Large intestine (tissue), 3 donors: ENCODE measurements around the gene ZNF846. TPM values are rescaled to one million over a fixed set of nuclear protein-coding genes. Genes with fewer than 3 reads are reported as not detected.
A peak's percentile ranks its signal among the peaks of the same experiment; 100 is the strongest.
"Not testable (repeated sequence)": the region's sequence is repeated elsewhere in the genome, so short reads cannot be mapped to it uniquely, and the experiment has no call there.

Experiments
- DNase-seq, 2 donors: peaks; one replicate each; pipeline versions ENCODE4 v3.0.0 to v3.0.0-alpha.2; 2013
- H3K27ac ChIP-seq: one replicate; pipeline ENCODE4 v1.5.1; 2013; ENCODE audit warnings: low read length
- H3K27me3 ChIP-seq: 2 replicates; pipeline ENCODE4 v1.6.1; 2013; ENCODE audit warnings: low read length; ENCODE audit not compliant: control insufficient read depth, insufficient read depth
- H3K36me3 ChIP-seq: 2 replicates; pipeline ENCODE4 v1.6.1; 2013; ENCODE audit warnings: low read length; ENCODE audit not compliant: control insufficient read depth, insufficient read depth
- H3K4me1 ChIP-seq: one replicate; pipeline ENCODE4 v1.6.1; 2013; ENCODE audit warnings: low read length; ENCODE audit not compliant: control insufficient read depth, insufficient read depth
- H3K4me3 ChIP-seq: one replicate; pipeline ENCODE4 v1.5.1; 2013; ENCODE audit warnings: low read length
- H3K9me3 ChIP-seq: one replicate; pipeline ENCODE4 v1.6.1; 2013; ENCODE audit warnings: mild to moderate bottlenecking, low read depth, low read length, moderate library complexity; ENCODE audit not compliant: control insufficient read depth
- WGBS: methylation state at CpG from one replicate; pipeline ENCODE4 v1.1.5; 2013; ENCODE audit warnings: low lambda C conversion rate; ENCODE audit not compliant: insufficient coverage; 5-methylcytosine and 5-hydroxymethylcytosine counted together
- polyA plus RNA-seq: library from polyadenylated mRNA; unstranded; fragments of 120-200 nt; gene quantifications from one replicate; pipeline ENCODE4 v1.2.1, GENCODE V29; 2013

Gene ZNF846
- polyA plus RNA-seq, 1 donor: 17.3 TPM

GRCh38 chr19:9784163-9784496 is 15.6 kb upstream of the ZNF846 start:
- not testable (repeated sequence) for H3K9me3 ChIP-seq, H3K27me3 ChIP-seq, H3K36me3 ChIP-seq
- peak overlapping the region; percentile 4 for H3K4me3 ChIP-seq
- no CpG with 5 or more reads among the region's 6 CpGs for WGBS
- H3K27ac ChIP-seq: peak overlapping the region; percentile 83
- H3K4me1 ChIP-seq: peaks cover 22% of the 10 kb centered on the region
- DNase-seq: peak in 1 of 2 donors; percentile 41

GRCh38 chr19:9782338-9782737 is 13.8 kb upstream of the ZNF846 start:
- no peak for DNase-seq
- no CpG with 5 or more reads among the region's 2 CpGs for WGBS
- peaks cover 15% of the 10 kb centered on the region for H3K4me1 ChIP-seq
- no peaks in the 10 kb centered on the region for H3K27me3 ChIP-seq
- H3K27ac ChIP-seq: no peak overlapping the region
- H3K9me3 ChIP-seq: peaks cover 5% of the 10 kb centered on the region
- H3K4me3 ChIP-seq: no peak overlapping the region
- no peaks in the 10 kb centered on the region for H3K36me3 ChIP-seq

DNA sequence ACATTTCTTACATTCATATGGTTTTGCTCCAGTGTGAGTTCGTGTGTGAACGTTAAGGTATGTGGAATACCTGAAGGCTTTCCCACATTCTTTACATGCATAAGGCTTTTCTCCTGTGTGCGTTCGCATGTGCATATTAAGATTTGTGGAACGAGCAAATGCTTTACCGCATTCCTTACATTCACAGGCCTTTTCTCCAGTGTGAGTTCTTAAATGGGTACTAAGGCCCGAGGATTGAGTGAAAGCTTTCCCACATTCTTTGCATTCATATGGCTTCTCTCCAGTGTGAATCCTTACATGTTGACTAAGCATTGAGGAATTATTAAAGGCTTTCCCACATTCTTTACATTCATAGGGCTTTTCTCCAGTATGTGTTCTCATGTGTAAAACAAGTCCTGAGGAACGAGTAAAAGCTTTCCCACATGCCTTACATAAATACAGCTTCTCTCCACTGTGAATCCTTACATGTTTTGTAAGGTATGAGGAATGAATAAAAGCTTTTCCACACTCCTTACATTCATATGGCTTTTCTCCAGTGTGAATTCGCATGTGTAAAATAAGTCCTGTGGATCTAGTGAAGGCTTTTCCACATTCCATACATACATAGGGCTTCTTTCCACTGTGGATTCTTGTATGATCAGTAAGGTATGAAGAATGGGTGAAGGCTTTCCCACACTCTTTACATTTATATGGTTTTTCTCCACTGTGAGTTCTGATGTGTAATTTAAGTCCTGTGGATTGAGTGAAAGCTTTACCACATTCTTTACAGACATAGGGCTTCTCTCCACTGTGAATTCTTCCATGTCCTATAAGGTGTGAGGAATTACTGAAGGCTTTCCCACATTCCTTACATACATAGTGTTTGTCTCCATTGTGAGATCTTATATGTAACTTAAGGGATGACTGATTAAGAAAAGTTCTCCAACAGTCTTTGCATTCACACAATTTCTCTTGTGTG is 10.7 kb downstream of the ZNF846 start:
- H3K4me3 ChIP-seq: no peak overlapping the region
- peaks cover 31% of the 10 kb centered on the region for H3K36me3 ChIP-seq
- no peak for DNase-seq
- H3K9me3 ChIP-seq: peaks cover 38% of the 10 kb centered on the region
- no peaks in the 10 kb centered on the region for H3K27me3 ChIP-seq
- no peaks in the 10 kb centered on the region for H3K4me1 ChIP-seq
- WGBS: 94% methylated on average over 5 of the region's 9 CpGs
- no peak overlapping the region for H3K27ac ChIP-seq

DNA sequence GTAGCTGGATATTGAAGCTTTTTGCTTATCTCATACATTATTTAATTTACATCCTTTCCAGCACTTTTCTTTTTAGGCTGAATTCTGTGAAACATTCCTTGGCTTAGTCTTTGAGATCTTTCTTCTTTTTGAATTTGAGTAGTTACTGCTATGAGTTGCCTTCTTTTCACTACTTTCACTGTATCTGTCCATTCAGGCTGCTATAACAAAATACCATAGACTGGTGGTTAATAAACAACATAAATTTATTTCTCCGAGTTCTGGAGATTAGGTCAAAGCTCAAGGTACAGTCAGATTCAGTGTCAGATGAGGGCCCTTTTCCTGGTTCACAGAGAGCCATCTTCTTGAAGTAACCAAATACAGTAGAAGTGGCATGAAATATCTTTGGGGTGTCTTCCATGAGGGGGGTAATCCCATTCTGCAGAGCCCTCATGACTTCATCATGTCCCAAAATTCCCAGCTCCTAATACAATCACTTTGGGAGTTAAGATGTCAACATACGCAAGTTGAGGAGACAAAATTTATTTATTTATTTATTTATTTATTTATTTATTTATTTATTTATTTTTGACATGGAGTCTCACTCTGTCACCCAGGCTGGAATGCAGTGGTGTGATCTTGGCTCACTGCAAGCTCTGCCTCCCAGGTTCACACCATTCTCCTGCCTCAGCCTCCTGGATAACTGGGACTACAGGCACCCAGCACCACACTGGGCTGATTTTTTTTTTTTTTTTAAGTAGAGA is 15.7 kb downstream of the ZNF846 start:
- H3K9me3 ChIP-seq: peaks cover 41% of the 10 kb centered on the region
- no peak overlapping the region for H3K4me3 ChIP-seq
- WGBS: no CpG with 5 or more reads among the region's 2 CpGs
- no peak overlapping the region for H3K27ac ChIP-seq
- peaks cover 7% of the 10 kb centered on the region for H3K36me3 ChIP-seq
- DNase-seq: no peak
- no peaks in the 10 kb centered on the region for H3K4me1 ChIP-seq
- no peaks in the 10 kb centered on the region for H3K27me3 ChIP-seq

DNA sequence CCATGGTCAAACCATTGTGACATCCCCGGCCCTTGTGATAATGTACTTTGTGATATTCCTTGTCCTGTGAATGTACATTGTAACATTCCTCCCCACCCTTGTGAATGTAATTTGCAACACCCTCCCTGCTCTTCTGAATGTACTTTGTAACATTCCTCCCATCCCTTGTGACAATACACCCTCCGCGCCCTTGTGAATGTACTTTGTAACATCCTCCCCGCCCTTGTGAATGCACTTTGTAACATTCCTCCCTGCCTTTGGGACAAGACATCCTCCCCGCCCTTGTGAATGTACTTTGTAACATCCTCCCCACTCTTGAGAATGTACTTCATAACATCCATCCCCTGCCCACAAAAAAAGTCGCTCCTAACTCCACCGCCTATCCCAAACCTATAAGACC is 17.1 kb downstream of the ZNF846 start:
- H3K4me1 ChIP-seq: no peaks in the 10 kb centered on the region
- H3K36me3 ChIP-seq: peaks cover 3% of the 10 kb centered on the region
- peaks cover 30% of the 10 kb centered on the region for H3K9me3 ChIP-seq
- H3K27ac ChIP-seq: no peak overlapping the region
- H3K4me3 ChIP-seq: no peak overlapping the region
- no CpG with 5 or more reads among the region's 7 CpGs for WGBS
- DNase-seq: no peak
- H3K27me3 ChIP-seq: no peaks in the 10 kb centered on the region

GRCh38 chr19:9741476-9742171 is 26.9 kb downstream of the ZNF846 start:
- no peaks in the 10 kb centered on the region for H3K9me3 ChIP-seq
- H3K4me1 ChIP-seq: no peaks in the 10 kb centered on the region
- WGBS: 100% methylated on average over 1 of the region's 5 CpGs
- H3K4me3 ChIP-seq: no peak overlapping the region
- no peaks in the 10 kb centered on the region for H3K27me3 ChIP-seq
- no peak for DNase-seq
- H3K27ac ChIP-seq: no peak overlapping the region
- H3K36me3 ChIP-seq: no peaks in the 10 kb centered on the region

DNA sequence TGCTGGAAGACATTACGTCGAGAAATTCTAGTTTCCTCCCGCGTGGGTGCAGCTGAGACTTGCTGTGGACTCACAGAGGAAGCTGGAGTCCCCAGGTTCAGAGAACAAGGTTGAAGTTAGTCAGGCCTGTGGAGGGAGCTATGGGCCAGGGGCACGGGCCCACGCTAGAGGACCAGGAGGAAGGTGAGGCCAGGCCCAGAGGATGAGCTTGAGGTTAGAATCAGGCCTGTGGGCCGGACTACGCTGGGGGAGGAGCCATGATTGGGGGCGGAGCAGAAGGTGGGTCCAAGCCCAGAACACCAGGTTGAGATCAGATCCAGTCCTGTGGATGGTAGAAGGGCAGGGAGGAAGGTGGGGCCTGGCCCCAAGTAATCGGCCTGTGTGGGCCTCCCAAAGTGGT is 32.6 kb downstream of the ZNF846 start:
- Histone ChIP-seq H3K4me3 (no peak overlapping the region), H3K27me3 (no peaks in the 10 kb centered on the region), H3K4me1 (no peaks in the 10 kb centered on the region), H3K9me3 (peaks cover 7% of the 10 kb centered on the region), H3K27ac (no peak overlapping the region), H3K36me3 (no peaks in the 10 kb centered on the region)
- no CpG with 5 or more reads among the region's 10 CpGs for WGBS
- no peak for DNase-seq

- H3K4me1 ChIP-seq, H3K36me3 ChIP-seq, H3K9me3 ChIP-seq, H3K27ac ChIP-seq, DNase-seq, H3K27me3 ChIP-seq, H3K4me3 ChIP-seq: not testable (repeated sequence)
- WGBS: no CpG with 5 or more reads among the region's 10 CpGs
These were observed 38.5 kb downstream of the ZNF846 start for GRCh38 chr19:9730056-9730455.

GRCh38 chr19:9729162-9729561 is 39.4 kb downstream of the ZNF846 start:
- H3K27ac ChIP-seq: no peak overlapping the region
- no peak for DNase-seq
- H3K27me3 ChIP-seq: no peaks in the 10 kb centered on the region
- H3K36me3 ChIP-seq: no peaks in the 10 kb centered on the region
- H3K4me1 ChIP-seq: no peaks in the 10 kb centered on the region
- H3K4me3 ChIP-seq: no peak overlapping the region
- WGBS: no CpG with 5 or more reads among the region's 4 CpGs
- H3K9me3 ChIP-seq: no peaks in the 10 kb centered on the region

DNA sequence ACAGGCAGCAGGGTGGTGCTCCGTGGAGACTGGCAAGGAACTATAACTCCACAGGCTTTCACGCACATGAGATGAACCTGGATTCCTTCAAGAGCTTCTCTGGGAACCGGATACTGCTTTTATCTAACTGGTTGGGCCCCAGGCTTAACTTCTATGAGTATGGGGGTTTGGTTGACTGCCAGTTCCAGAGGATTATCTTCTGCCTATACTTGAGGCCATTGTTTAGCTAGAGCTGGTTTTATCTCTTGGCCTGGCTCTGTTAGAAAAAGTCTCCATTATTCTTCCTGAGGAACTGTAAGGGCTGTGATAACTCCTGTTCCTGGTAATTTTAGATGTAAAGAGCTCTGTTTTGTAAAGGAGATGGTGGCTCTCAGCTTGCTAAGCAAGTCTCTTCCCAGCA is 40.9 kb downstream of the ZNF846 start:
- Histone ChIP-seq H3K27me3 (no peaks in the 10 kb centered on the region), H3K9me3 (no peaks in the 10 kb centered on the region), H3K27ac (no peak overlapping the region), H3K36me3 (no peaks in the 10 kb centered on the region), H3K4me1 (no peaks in the 10 kb centered on the region), H3K4me3 (no peak overlapping the region)
- no peak for DNase-seq
- no CpG with 5 or more reads among the region's 3 CpGs for WGBS
